ENCODE results near the gene HERC6. TPM values are rescaled to one million over a fixed set of nuclear protein-coding genes. Genes with fewer than 3 reads are reported as not detected.

Gene HERC6
- total RNA-seq, 4 donors from 2014 or later, result 4.4 to 7.5 (median 5.1) TPM

- WGBS, 2 donors (ENCODE audit: low coverage in 1 of 2), result 90% methylated on average over 3 of the region's 3 CpGs; no CpG with 5 or more reads in 1 of the 2 donors
- no peaks in the 10 kb centered on the region for H3K4me1 ChIP-seq
- no peaks in the 10 kb centered on the region for H3K27me3 ChIP-seq
- no peak overlapping the region for H3K4me3 ChIP-seq
- TF ChIP-seq POLR2A (IDR thresholded peaks at IDR 0.05) (no peak), POLR2AphosphoS5 (IDR thresholded peaks at IDR 0.05) (no peak), EP300 (IDR thresholded peaks at IDR 0.05) (no peak)
- TF ChIP-seq, protein P1, sequence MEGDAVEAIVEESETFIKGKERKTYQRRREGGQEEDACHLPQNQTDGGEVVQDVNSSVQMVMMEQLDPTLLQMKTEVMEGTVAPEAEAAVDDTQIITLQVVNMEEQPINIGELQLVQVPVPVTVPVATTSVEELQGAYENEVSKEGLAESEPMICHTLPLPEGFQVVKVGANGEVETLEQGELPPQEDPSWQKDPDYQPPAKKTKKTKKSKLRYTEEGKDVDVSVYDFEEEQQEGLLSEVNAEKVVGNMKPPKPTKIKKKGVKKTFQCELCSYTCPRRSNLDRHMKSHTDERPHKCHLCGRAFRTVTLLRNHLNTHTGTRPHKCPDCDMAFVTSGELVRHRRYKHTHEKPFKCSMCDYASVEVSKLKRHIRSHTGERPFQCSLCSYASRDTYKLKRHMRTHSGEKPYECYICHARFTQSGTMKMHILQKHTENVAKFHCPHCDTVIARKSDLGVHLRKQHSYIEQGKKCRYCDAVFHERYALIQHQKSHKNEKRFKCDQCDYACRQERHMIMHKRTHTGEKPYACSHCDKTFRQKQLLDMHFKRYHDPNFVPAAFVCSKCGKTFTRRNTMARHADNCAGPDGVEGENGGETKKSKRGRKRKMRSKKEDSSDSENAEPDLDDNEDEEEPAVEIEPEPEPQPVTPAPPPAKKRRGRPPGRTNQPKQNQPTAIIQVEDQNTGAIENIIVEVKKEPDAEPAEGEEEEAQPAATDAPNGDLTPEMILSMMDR (IDR thresholded peaks at IDR 0.05), result no peak
- H3K9me3 ChIP-seq, result no peaks in the 10 kb centered on the region
- no peak overlapping the region for H3K27ac ChIP-seq
- no peak for ATAC-seq
- H3K36me3 ChIP-seq, result peaks cover 0 to 58% of the 10 kb centered on the region in 2 donors
Measured at GRCh38 chr4:88439161-88439760, 60.6 kb downstream of the HERC6 start.

- WGBS, 2 donors (ENCODE audit: low coverage in 1 of 2), result 100% methylated on average over 1 of the region's 1 CpG
- Histone ChIP-seq H3K4me3 (no peak overlapping the region), H3K27me3 (no peaks in the 10 kb centered on the region), H3K9me3 (no peaks in the 10 kb centered on the region), H3K27ac (no peak overlapping the region), H3K4me1 (no peaks in the 10 kb centered on the region), H3K36me3 (peaks cover 0 to 58% of the 10 kb centered on the region in 2 donors)
- no peak for ATAC-seq
- TF ChIP-seq, protein P1 (IDR thresholded peaks at IDR 0.05), result no peak
Measured at GRCh38 chr4:88440146-88440545, 61.5 kb downstream of the HERC6 start.

DNA sequence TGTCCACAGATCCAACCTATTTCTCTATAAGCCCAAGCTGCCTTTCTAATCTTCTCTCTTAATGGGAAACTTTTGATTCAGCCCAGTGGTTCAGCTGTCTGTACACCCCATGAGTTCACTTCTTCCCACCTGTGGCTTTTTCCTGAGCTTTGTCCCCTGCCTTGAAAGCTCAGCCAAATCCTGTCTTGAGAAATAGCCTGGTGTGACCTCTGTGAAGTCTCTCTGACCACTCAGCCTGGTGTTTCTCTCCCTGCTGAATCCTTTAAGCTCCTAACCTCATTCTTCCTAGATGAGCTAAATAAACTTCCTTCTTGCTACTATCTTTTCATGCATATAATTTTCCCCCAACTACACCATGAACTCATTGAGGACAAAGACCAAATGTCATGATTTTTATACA, 63.0 kb downstream of the HERC6 start:
- peaks cover 0 to 45% of the 10 kb centered on the region in 2 donors for H3K36me3 ChIP-seq
- no peak overlapping the region for H3K4me3 ChIP-seq
- no peaks in the 10 kb centered on the region for H3K4me1 ChIP-seq
- TF ChIP-seq POLR2AphosphoS5 (IDR thresholded peaks at IDR 0.05) (no peak), EP300 (IDR thresholded peaks at IDR 0.05) (no peak), POLR2A (IDR thresholded peaks at IDR 0.05) (no peak)
- TF ChIP-seq, protein P1 (IDR thresholded peaks at IDR 0.05), result no peak
- no peaks in the 10 kb centered on the region for H3K27me3 ChIP-seq
- H3K9me3 ChIP-seq, result no peaks in the 10 kb centered on the region
- no peak overlapping the region for H3K27ac ChIP-seq
- no peak for ATAC-seq

DNA sequence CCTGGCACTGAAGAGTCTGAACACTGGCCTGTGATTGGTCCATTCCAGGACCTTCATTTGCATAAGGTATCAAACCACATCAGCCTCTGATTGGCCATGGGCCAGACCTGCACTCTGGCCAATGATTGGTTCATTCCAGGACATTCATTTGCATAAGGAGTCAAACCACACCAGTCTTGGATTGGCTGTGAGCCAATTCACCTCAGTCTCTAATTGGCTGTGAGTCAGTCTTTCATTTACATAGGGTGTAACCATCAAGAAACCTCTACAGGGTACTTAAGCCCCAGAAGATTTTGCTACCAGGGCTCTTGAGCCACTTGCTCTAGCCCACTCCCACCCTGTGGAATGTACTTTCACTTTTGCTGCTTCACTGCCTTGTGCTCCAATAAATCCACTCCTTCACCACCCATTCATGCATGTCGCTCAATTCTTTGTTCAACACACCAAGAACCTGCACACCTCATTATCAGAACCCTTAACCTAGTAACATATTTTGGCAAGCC, 64.1 kb downstream of the HERC6 start:
- ATAC-seq, result no peak
- Histone ChIP-seq H3K9me3 (no peaks in the 10 kb centered on the region), H3K27me3 (no peaks in the 10 kb centered on the region), H3K36me3 (peaks cover 0 to 35% of the 10 kb centered on the region in 2 donors), H3K4me3 (no peak overlapping the region), H3K4me1 (no peaks in the 10 kb centered on the region), H3K27ac (no peak overlapping the region)
- TF ChIP-seq POLR2A (IDR thresholded peaks at IDR 0.05), result no peak
- no peak for TF ChIP-seq POLR2AphosphoS5 (IDR thresholded peaks at IDR 0.05)
- TF ChIP-seq EP300 (IDR thresholded peaks at IDR 0.05), result no peak
- WGBS, 2 donors (ENCODE audit: low coverage in 1 of 2), result 83 to 100% methylated on average over 1 of the region's 1 CpG

- H3K36me3 ChIP-seq, result peaks cover 0 to 35% of the 10 kb centered on the region in 2 donors
- no peak for ATAC-seq
- no peak for TF ChIP-seq POLR2A (IDR thresholded peaks at IDR 0.05)
- TF ChIP-seq, protein P1 (IDR thresholded peaks at IDR 0.05), result no peak
- TF ChIP-seq POLR2AphosphoS5 (IDR thresholded peaks at IDR 0.05), result no peak
- TF ChIP-seq EP300 (IDR thresholded peaks at IDR 0.05), result no peak
- 60 to 80% methylated on average over 1 to 4 of the region's 5 CpGs for WGBS, 2 donors (ENCODE audit: low coverage in 1 of 2)
- no peak overlapping the region for H3K27ac ChIP-seq
- no peaks in the 10 kb centered on the region for H3K27me3 ChIP-seq
- no peaks in the 10 kb centered on the region for H3K9me3 ChIP-seq
- H3K4me3 ChIP-seq, result no peak overlapping the region
- no peaks in the 10 kb centered on the region for H3K4me1 ChIP-seq
Measured at GRCh38 chr4:88443486-88443885, 64.8 kb downstream of the HERC6 start.
